ENCODE data around the gene TEX44.
A peak's percentile ranks its signal among the peaks of the same experiment; 100 is the strongest.

The TEX44 gene

DNA sequence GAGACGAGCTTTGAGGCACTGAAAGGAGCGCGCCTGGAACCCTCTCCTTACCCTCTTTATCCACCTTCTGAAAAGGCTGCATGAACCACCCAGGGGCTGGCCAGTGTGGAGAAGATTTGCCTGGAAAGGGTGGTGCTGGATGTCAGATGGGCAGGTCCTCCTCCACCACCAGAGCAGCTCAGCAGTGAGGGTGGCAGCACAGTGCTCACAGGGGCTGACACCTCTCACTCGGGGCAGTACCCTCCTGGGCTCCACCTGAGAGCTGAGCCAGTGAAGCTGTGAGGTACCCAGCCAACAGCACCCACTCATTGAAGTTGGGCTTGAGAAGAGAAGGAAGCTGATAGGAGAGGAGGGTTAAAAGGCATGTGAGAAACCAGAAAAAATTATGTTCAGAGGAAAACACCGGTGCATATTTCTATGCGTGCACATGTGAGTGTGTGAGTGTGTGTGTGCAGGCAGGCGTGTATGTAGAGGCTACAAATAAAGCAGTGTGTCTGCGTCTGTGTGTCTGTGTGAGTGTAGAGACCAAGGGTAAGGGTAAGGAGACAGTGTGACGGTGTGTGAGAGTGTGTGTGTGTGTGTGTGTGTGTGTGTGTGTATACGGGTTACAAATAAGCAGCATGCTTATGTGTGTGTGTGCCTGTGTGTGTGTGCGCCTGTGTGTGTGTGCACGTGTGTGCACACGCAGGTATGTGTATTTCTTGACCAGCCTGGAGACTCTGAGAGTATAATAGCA lies 40.7 kb downstream of the TEX44 start:
- DNase-seq (ENCODE audit: low read depth in 2 of 2, low spot score in 1 of 2): no peak

DNA sequence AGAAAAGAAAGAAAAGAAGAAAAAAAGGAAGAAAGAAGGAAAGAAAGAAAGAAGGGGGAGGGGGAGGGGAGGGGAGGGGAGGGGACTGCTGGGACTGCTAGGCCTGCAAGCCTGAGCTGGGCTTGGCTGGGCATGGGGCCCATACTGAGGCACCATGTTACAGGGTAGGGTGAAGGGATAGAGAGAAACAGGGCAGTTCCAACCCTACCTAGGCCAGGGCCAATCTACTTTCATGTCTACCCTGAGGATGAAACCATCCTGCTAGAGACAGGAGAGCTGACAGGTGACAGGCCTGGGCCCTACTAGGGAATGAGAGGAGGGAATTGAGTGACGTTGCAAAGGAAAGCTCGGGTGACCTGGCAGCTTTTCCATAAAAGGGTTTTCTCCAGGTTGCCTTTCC lies 41.7 kb downstream of the TEX44 start:
- DNase-seq (ENCODE audit: low read depth in 2 of 2, low spot score in 1 of 2): no peak

GRCh38 chr2:231634951-231635875 lies 42.5 kb downstream of the TEX44 start:
- no peak for DNase-seq (ENCODE audit: low read depth in 2 of 2, low spot score in 1 of 2)

DNA sequence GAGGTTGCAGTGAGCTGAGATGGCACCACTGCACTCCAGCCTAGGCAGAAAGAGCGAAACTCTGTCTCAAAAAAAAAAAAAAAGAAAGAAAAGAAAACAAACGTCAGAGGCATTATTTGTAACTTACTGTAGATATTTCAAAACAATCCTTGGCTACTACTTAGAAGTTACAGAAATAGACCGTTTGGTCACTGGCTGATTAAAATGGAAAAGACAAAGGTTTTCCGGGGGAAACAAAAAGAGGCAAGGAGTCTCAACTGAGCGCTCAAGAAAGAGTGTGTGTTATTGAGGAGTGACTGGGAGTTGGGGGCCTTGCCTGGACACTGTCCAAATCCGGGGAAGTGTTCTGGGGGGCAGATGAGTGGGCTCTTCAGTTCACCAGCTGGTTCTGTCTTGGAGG lies 47.6 kb downstream of the TEX44 start:
- no peak for DNase-seq (ENCODE audit: low read depth in 2 of 2, low spot score in 1 of 2)

- DNase-seq (ENCODE audit: low read depth in 2 of 2, low spot score in 1 of 2): no peak
Measured at GRCh38 chr2:231640641-231641111, 48.0 kb downstream of the TEX44 start.

GRCh38 chr2:231642631-231643494 lies 50.2 kb downstream of the TEX44 start:
- peak; percentile 21 to 24 for DNase-seq (ENCODE audit: low read depth in 2 of 2, low spot score in 1 of 2)

DNA sequence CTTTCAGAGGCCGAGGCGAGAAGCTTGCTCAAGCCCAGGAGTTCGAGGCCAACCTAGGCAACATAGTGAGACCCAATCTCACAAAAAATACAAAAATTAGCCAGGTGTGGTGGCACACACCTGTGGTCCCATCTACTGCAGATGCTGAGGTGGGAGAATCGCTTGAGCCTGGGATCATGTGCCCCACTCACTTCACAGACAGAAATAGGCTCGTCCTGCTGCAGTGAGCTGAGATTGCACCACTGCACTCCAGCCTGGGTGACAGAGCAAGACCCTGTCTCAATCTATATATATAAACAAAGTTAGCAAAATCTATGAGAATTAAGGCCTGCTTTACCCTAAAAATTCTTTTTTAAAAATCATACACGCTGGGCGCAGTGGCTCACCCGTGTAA lies 50.8 kb downstream of the TEX44 start:
- no peak for DNase-seq (ENCODE audit: low read depth in 2 of 2, low spot score in 1 of 2)

All from stimulated activated CD8-positive, alpha-beta memory T cell treated with anti-CD3 and anti-CD28 coated beads, Interleukin-4, amount 100 ng/mL, for 4 hours (primary cell).